PC-9 (cell line): Measurements from ENCODE around the gene GRN. TPM values are rescaled to one million over a fixed set of nuclear protein-coding genes. Genes with fewer than 3 reads are reported as not detected.

ENCODE experiments used
- BruUV-seq: library from RNA; stranded (reverse); fragments of 400-500 nt; replicated peaks from 2 replicates; lab custom pipeline; 2021; lab: Mats Ljungman, UMichigan
- CTCF ChIA-PET: fragments of 300-600 bp; sonication (Branson Sonifier 250); formaldehyde crosslinking; loops from one replicate; lab custom pipeline; 2022; ENCODE audit warnings: antibody characterized with exemption; lab: Charles Lee
- POLR2A ChIA-PET: fragments of 300-600 bp; sonication (Branson Sonifier 250); formaldehyde crosslinking; loops from one replicate; lab custom pipeline; 2022; ENCODE audit warnings: antibody characterized with exemption; ENCODE audit not compliant: unreplicated experiment; lab: Charles Lee
- DNase-seq, 2 experiments: peaks; one replicate each; pipeline versions ENCODE4 v3.0.0 to v3.0.0-alpha.2; 2015 to 2022; ENCODE audit warnings: mixed read lengths in 1 of 2
- H2AFZ ChIP-seq: fragments of 200-600 bp; sonication (generic); 2 replicates; pipeline ENCODE4 v1.8.1; 2017; ENCODE audit warnings: antibody characterized with exemption
- H3F3A ChIP-seq: fragments of 200-600 bp; sonication (generic); 2 replicates; pipeline ENCODE4 v1.8.1; 2017; ENCODE audit warnings: antibody characterized with exemption, mild to moderate bottlenecking, low read depth; ENCODE audit not compliant: insufficient read depth
- H3K27ac ChIP-seq: fragments of 200-600 bp; sonication (generic); 2 replicates; pipeline ENCODE4 v1.6.1; 2016; ENCODE audit warnings: mixed run types
- H3K27me3 ChIP-seq: fragments of 200-600 bp; sonication (generic); 2 replicates; pipeline ENCODE4 v1.6.1; 2016; ENCODE audit warnings: low read depth, mixed run types; ENCODE audit not compliant: insufficient read depth
- H3K36me3 ChIP-seq: fragments of 200-600 bp; sonication (generic); 2 replicates; pipeline ENCODE4 v1.6.1; 2016; ENCODE audit warnings: low read depth, mixed run types
- H3K4me1 ChIP-seq: fragments of 200-600 bp; sonication (generic); replicated peaks from 2 replicates; pipeline ENCODE4 v1.6.1; 2016; ENCODE audit warnings: mixed run types; ENCODE audit not compliant: insufficient read depth
- H3K4me2 ChIP-seq: fragments of 200-600 bp; sonication (generic); 2 replicates; pipeline ENCODE4 v1.6.1; 2017; ENCODE audit warnings: mixed run types
- H3K4me3 ChIP-seq: fragments of 200-600 bp; sonication (generic); 2 replicates; pipeline ENCODE4 v1.6.1; 2016; ENCODE audit warnings: mixed run types
- H3K79me2 ChIP-seq: fragments of 200-600 bp; sonication (generic); 2 replicates; pipeline ENCODE4 v1.6.1; 2017; ENCODE audit warnings: low read depth, mixed run types
- H3K9me2 ChIP-seq: fragments of 200-600 bp; sonication (generic); 2 replicates; pipeline ENCODE4 v1.8.1; 2017; ENCODE audit warnings: mild to moderate bottlenecking; ENCODE audit not compliant: insufficient read depth
- H3K9me3 ChIP-seq: fragments of 200-600 bp; sonication (generic); 2 replicates; pipeline ENCODE4 v1.8.1; 2016; ENCODE audit warnings: low read depth; ENCODE audit not compliant: insufficient read depth
- H4K20me1 ChIP-seq: fragments of 200-600 bp; sonication (generic); 2 replicates; pipeline ENCODE4 v1.8.1; 2017; ENCODE audit not compliant: insufficient read depth
- CTCF ChIP-seq: fragments of 200-600 bp; sonication (generic); conservative IDR thresholded peaks from 2 replicates; pipeline ENCODE4 v1.6.1; 2017; ENCODE audit warnings: mixed run types, antibody characterized with exemption, mild to moderate bottlenecking, moderate library complexity
- EZH2 ChIP-seq: fragments of 200-600 bp; sonication (generic); IDR thresholded peaks from 2 replicates; pipeline ENCODE4 v1.8.0; 2017; ENCODE audit warnings: antibody characterized with exemption, low read depth
- intact Hi-C: fragments of 100-400 bp; cut with micrococcal nuclease; formaldehyde crosslinking; loops from one replicate; pipeline ENCODE4 v1.10.0; 2022; ENCODE audit not compliant: unreplicated experiment
- total RNA-seq: library from RNA; stranded (reverse); gene quantifications from 2 replicates; pipeline ENCODE4 v1.2.3, GENCODE V29; 2021

Gene GRN
- total RNA-seq, 1 experiment from 2014 or later, result 226 TPM

GRCh38 chr17:44359006-44359405 is 13.9 kb downstream of the GRN start:
- H3K4me2 ChIP-seq, result no peak overlapping the region
- no peaks in the 10 kb centered on the region for H3K79me2 ChIP-seq
- H3K9me2 ChIP-seq, result no peaks in the 10 kb centered on the region
- H3K9me3 ChIP-seq, result no peaks in the 10 kb centered on the region
- DNase-seq, result no peak
- H3K36me3 ChIP-seq, result no peaks in the 10 kb centered on the region
- no peaks in the 10 kb centered on the region for H4K20me1 ChIP-seq
- no peaks in the 10 kb centered on the region for H3K27me3 ChIP-seq
- H3K4me1 ChIP-seq, result no peaks in the 10 kb centered on the region
- intact Hi-C loops, result no loop called here
- TF ChIP-seq EZH2 (no peak), CTCF (no peak)
- BruUV-seq, result no TSS peak
- ChIA-PET CTCF (no interaction called here), POLR2A (no interaction called here)
- no peak overlapping the region for H3K4me3 ChIP-seq
- peaks cover 5% of the 10 kb centered on the region; the same call in 1 of the 2 replicates for H3F3A ChIP-seq
- no peak overlapping the region for H2AFZ ChIP-seq
- H3K27ac ChIP-seq, result no peak overlapping the region

- ChIA-PET POLR2A (interaction anchor here (0.7 kb wide), 1 partner anchor 163 kb away, joined by 3 read pairs; no protein-coding TSS in a partner anchor), CTCF (no interaction called here)
- BruUV-seq, result no TSS peak
- no peak for DNase-seq
- no peaks in the 10 kb centered on the region for H3K79me2 ChIP-seq
- no peaks in the 10 kb centered on the region for H3K36me3 ChIP-seq
- no peaks in the 10 kb centered on the region for H4K20me1 ChIP-seq
- H2AFZ ChIP-seq, result no peak overlapping the region
- no peaks in the 10 kb centered on the region for H3K4me1 ChIP-seq
- H3K9me3 ChIP-seq, result no peaks in the 10 kb centered on the region
- intact Hi-C loops, result no loop called here
- peaks cover 5% of the 10 kb centered on the region; the same call in 1 of the 2 replicates for H3F3A ChIP-seq
- no peaks in the 10 kb centered on the region for H3K27me3 ChIP-seq
- no peak overlapping the region for H3K27ac ChIP-seq
- TF ChIP-seq EZH2 (no peak), CTCF (no peak)
- no peaks in the 10 kb centered on the region for H3K9me2 ChIP-seq
- H3K4me3 ChIP-seq, result no peak overlapping the region
- no peak overlapping the region for H3K4me2 ChIP-seq
These were observed 14.5 kb downstream of the GRN start for GRCh38 chr17:44359458-44360143.

GRCh38 chr17:44360144-44360533 is 15.0 kb downstream of the GRN start:
- TF ChIP-seq EZH2 (no peak), CTCF (no peak)
- ChIA-PET CTCF (no interaction called here), POLR2A (interaction anchor here (0.7 kb wide), 1 partner anchor 163 kb away, joined by 3 read pairs; no protein-coding TSS in a partner anchor)
- no peak for DNase-seq
- Histone ChIP-seq H2AFZ (no peak overlapping the region), H4K20me1 (no peaks in the 10 kb centered on the region), H3K4me3 (no peak overlapping the region), H3K79me2 (no peaks in the 10 kb centered on the region), H3K4me1 (no peaks in the 10 kb centered on the region), H3K27me3 (peaks cover 3% of the 10 kb centered on the region; the same call in 1 of the 2 replicates), H3K9me3 (no peaks in the 10 kb centered on the region), H3K9me2 (no peaks in the 10 kb centered on the region), H3K36me3 (no peaks in the 10 kb centered on the region), H3F3A (peaks cover 5% of the 10 kb centered on the region; the same call in 1 of the 2 replicates), H3K4me2 (no peak overlapping the region), H3K27ac (no peak overlapping the region)
- intact Hi-C loops, result no loop called here
- no TSS peak for BruUV-seq
